ENCODE data around the gene PINLYP.

The PINLYP gene

GRCh38 chr19:43626838-43627237 is 51.2 kb downstream of the PINLYP start:
- Histone ChIP-seq H3K27ac (ENCODE audit: insufficient read depth in 1 of 2, low read depth in 1 of 2, low read length in 2 of 2, poor library complexity in 1 of 2, severe bottlenecking in 2 of 2) (no peak overlapping the region), H3K27me3 (replicated peaks in 2 of 5; ENCODE audit: control insufficient read depth in 4 of 5, insufficient read depth in 5 of 5, low read length in 4 of 5) (peaks cover 0 to 21% (median 5%) of the 10 kb centered on the region in 5 experiments), H3K4me1 (ENCODE audit: control extremely low read depth in 1 of 4, control insufficient read depth in 4 of 4, insufficient read depth in 4 of 4, low read length in 3 of 4) (peaks cover 0 to 12% (median 5%) of the 10 kb centered on the region in 4 experiments), H3K4me3 (ENCODE audit: control insufficient read depth in 1 of 7, extremely low read depth in 1 of 7, insufficient read depth in 4 of 7, low read depth in 2 of 7, low read length in 6 of 7) (no peak overlapping the region), H3K36me3 (ENCODE audit: control insufficient read depth in 4 of 4, insufficient read depth in 4 of 4, low read length in 3 of 4) (no peaks in the 10 kb centered on the region), H3K9me3 (ENCODE audit: control extremely low read depth in 1 of 5, control insufficient read depth in 4 of 5, insufficient read depth in 2 of 5, low read depth in 1 of 5, low read length in 4 of 5) (no peaks in the 10 kb centered on the region)
- DNase-seq, result no peak
- POLR2A ChIA-PET, result no interaction called here
- CTCF ChIA-PET, result interaction anchor here (0.9 to 3.6 kb wide), 6 partner anchors 8 to 91 kb away, joined by 3 to 24 read pairs (median 4); no protein-coding TSS in a partner anchor
- WGBS (ENCODE audit: insufficient coverage), result 49% methylated on average over 15 of the region's 17 CpGs

GRCh38 chr19:43628646-43629326 is 53.2 kb downstream of the PINLYP start:
- H3K27me3 ChIP-seq (replicated peaks in 2 of 5; ENCODE audit: control insufficient read depth in 4 of 5, insufficient read depth in 5 of 5, low read length in 4 of 5), result peaks cover 0 to 21% (median 5%) of the 10 kb centered on the region in 5 experiments
- no peak for DNase-seq
- no peaks in the 10 kb centered on the region for H3K9me3 ChIP-seq (ENCODE audit: control extremely low read depth in 1 of 5, control insufficient read depth in 4 of 5, insufficient read depth in 2 of 5, low read depth in 1 of 5, low read length in 4 of 5)
- H3K4me3 ChIP-seq (ENCODE audit: control insufficient read depth in 1 of 7, extremely low read depth in 1 of 7, insufficient read depth in 4 of 7, low read depth in 2 of 7, low read length in 6 of 7), result no peak overlapping the region
- peaks cover 0 to 12% (median 5%) of the 10 kb centered on the region in 4 experiments for H3K4me1 ChIP-seq (ENCODE audit: control extremely low read depth in 1 of 4, control insufficient read depth in 4 of 4, insufficient read depth in 4 of 4, low read length in 3 of 4)
- POLR2A ChIA-PET, result no interaction called here
- WGBS (ENCODE audit: insufficient coverage), result 100% methylated on average over 3 of the region's 3 CpGs
- CTCF ChIA-PET, result interaction anchor here (1.2 to 1.7 kb wide), 4 partner anchors 8 to 29 kb away, joined by 3 to 4 read pairs (median 4); no protein-coding TSS in a partner anchor
- H3K36me3 ChIP-seq (ENCODE audit: control insufficient read depth in 4 of 4, insufficient read depth in 4 of 4, low read length in 3 of 4), result no peaks in the 10 kb centered on the region
- no peak overlapping the region for H3K27ac ChIP-seq (ENCODE audit: insufficient read depth in 1 of 2, low read depth in 1 of 2, low read length in 2 of 2, poor library complexity in 1 of 2, severe bottlenecking in 2 of 2)

- CTCF ChIA-PET, result no interaction called here
- POLR2A ChIA-PET, result no interaction called here
- Histone ChIP-seq H3K27ac (ENCODE audit: insufficient read depth in 1 of 2, low read depth in 1 of 2, low read length in 2 of 2, poor library complexity in 1 of 2, severe bottlenecking in 2 of 2) (no peak overlapping the region), H3K4me1 (ENCODE audit: control extremely low read depth in 1 of 4, control insufficient read depth in 4 of 4, insufficient read depth in 4 of 4, low read length in 3 of 4) (peaks cover 0 to 8% (median 4%) of the 10 kb centered on the region in 4 experiments), H3K9me3 (ENCODE audit: control extremely low read depth in 1 of 5, control insufficient read depth in 4 of 5, insufficient read depth in 2 of 5, low read depth in 1 of 5, low read length in 4 of 5) (no peaks in the 10 kb centered on the region), H3K27me3 (replicated peaks in 2 of 5; ENCODE audit: control insufficient read depth in 4 of 5, insufficient read depth in 5 of 5, low read length in 4 of 5) (peaks cover 0 to 35% (median 8%) of the 10 kb centered on the region in 5 experiments), H3K36me3 (ENCODE audit: control insufficient read depth in 4 of 4, insufficient read depth in 4 of 4, low read length in 3 of 4) (no peaks in the 10 kb centered on the region), H3K4me3 (ENCODE audit: control insufficient read depth in 1 of 7, extremely low read depth in 1 of 7, insufficient read depth in 4 of 7, low read depth in 2 of 7, low read length in 6 of 7) (no peak overlapping the region)
- 95% methylated on average over 4 of the region's 5 CpGs for WGBS (ENCODE audit: insufficient coverage)
- no peak for DNase-seq
Observed at GRCh38 chr19:43631491-43631890, 55.9 kb downstream of the PINLYP start.
